ENCODE results near the gene SHQ1. TPM values are rescaled to one million over a fixed set of nuclear protein-coding genes. Genes with fewer than 3 reads are reported as not detected.

The SHQ1 gene
- total and polyA plus RNA-seq, 2 of the 4 experiments (the other 2 are of a cell fraction): 10.4 to 19.4 TPM

- Histone ChIP-seq H3K14ac (replicated peaks; ENCODE audit: low read depth, low read length) (0 out of 2 replicates have a peak overlapping the region, but pooled peaks have one; percentile 17), H3K79me1 (ENCODE audit: low read depth in 1 of 2, low read length in 2 of 2) (peaks cover 0 to 29% of the 10 kb centered on the region in 2 experiments; a peak in 3 of 4 replicates), H3K23ac (ENCODE audit: low read depth, low read length) (no peak overlapping the region), H3K4me2 (ENCODE audit: low read depth, low read length) (no peak overlapping the region), H3K4me3 (ENCODE audit: insufficient read depth, low read depth, low read length) (no peak overlapping the region), H3K9ac (ENCODE audit: low read depth, low read length) (no peak overlapping the region), H3K4ac (ENCODE audit: low read depth, low read length) (peak overlapping the region; percentile 3; the same call in 1 of the 2 replicates), H4K8ac (ENCODE audit: low read depth in 2 of 2, low read length in 2 of 2) (no peak overlapping the region), H3K36me3 (ENCODE audit: control insufficient read depth, insufficient read depth, low read length) (peaks cover 1% of the 10 kb centered on the region; the same call in 1 of the 2 replicates), H4K5ac (ENCODE audit: low read depth, low read length) (no peak overlapping the region), H3K9me1 (ENCODE audit: insufficient read depth, low read length) (peaks cover 8% of the 10 kb centered on the region), H3K4me1 (ENCODE audit: control insufficient read depth, insufficient read depth, low read length) (peaks cover 20% of the 10 kb centered on the region), H3K27ac (ENCODE audit: insufficient read depth, low read length) (no peak overlapping the region; the same call in 1 of the 2 replicates), H4K91ac (ENCODE audit: insufficient read depth, low read depth, low read length) (no peak overlapping the region), H2BK120ac (ENCODE audit: low read depth, low read length) (no peak overlapping the region), H2BK5ac (ENCODE audit: low read depth, low read length, poor library complexity, severe bottlenecking) (no peak overlapping the region), H3K18ac (ENCODE audit: low read depth, low read length) (peak overlapping the region; percentile 79), H2BK15ac (ENCODE audit: low read depth, low read length) (peak overlapping the region; percentile 38; the same call in 1 of the 3 replicates), H3K9me3 (ENCODE audit: control insufficient read depth, insufficient read depth, low read length) (no peaks in the 10 kb centered on the region), H3K27me3 (ENCODE audit: control insufficient read depth, insufficient read depth, low read length) (no peaks in the 10 kb centered on the region), H2AK5ac (ENCODE audit: low read depth, low read length) (peak overlapping the region; percentile 25; the same call in 1 of the 2 replicates), H2BK20ac (ENCODE audit: low read depth, low read length) (no peak overlapping the region), H4K20me1 (ENCODE audit: insufficient read depth, low read length) (peaks cover 8% of the 10 kb centered on the region; the same call in 1 of the 2 replicates), H2AK9ac (replicated peaks; ENCODE audit: low read depth, low read length, poor library complexity) (no peak overlapping the region), H3K56ac (ENCODE audit: extremely low read depth, insufficient read depth, low read length) (no peak overlapping the region), H2AFZ (replicated peaks; ENCODE audit: low read length, poor library complexity) (no peak overlapping the region)
- BruUV-seq (replicated peaks): no TSS peak
- CTCF ChIA-PET: no interaction called here
- intact Hi-C loops (cut with micrococcal nuclease) (no loop called here), in situ Hi-C loops (cut with MboI; ENCODE audit: low sequenced_read_pairs) (no loop called here), dilution Hi-C loops (cut with HindIII; ENCODE audit: low sequenced_read_pairs, unreplicated experiment) (no loop called here)
- ATAC-seq (ENCODE audit: low read depth) (no peak), DNase-seq (no peak)
- POLR2A ChIA-PET (ENCODE audit: unreplicated experiment): no interaction called here
- no peak for TF ChIP-seq BHLHE40 (IDR thresholded peaks at IDR 0.05; ENCODE audit: low read depth, low read length)
- TF ChIP-seq SMC3 (IDR thresholded peaks at IDR 0.05; ENCODE audit: low read depth, low read length): no peak
- TF ChIP-seq CTCF (conservative IDR thresholded peaks at IDR 0.05; ENCODE audit: low read depth, low read length): 0 out of 2 replicates have a peak, but pooled peaks have one; percentile 9
- no peak for TF ChIP-seq MAFK (IDR thresholded peaks at IDR 0.05; ENCODE audit: low read depth, low read length)
- WGBS, 2 experiments (ENCODE audit: extremely low coverage in 2 of 2, insufficient read length in 1 of 2): 60% methylated on average over 3 of the region's 4 CpGs; no CpG with 5 or more reads in 1 of the 2 experiments
Measured at GRCh38 chr3:72892870-72893269, 44.6 kb upstream of the SHQ1 start.
